IMR-90 (cell line): ENCODE results near the gene PCA3. TPM values are rescaled to one million over a fixed set of nuclear protein-coding genes. Genes with fewer than 3 reads are reported as not detected.

Experiments
- ATAC-seq: fragments of 200-7000 bp; cut with Tn5 transposase; 2 replicates; pipeline ENCODE4 v1.9.1; 2020; ENCODE audit warnings: low read depth, mild to moderate bottlenecking, moderate library complexity
- BruUV-seq: library from RNA; stranded (reverse); fragments of 400-500 nt; replicated peaks from 2 replicates; lab custom pipeline; 2021; lab: Mats Ljungman, UMichigan
- CTCF ChIA-PET: fragments of 300-600 bp; formaldehyde crosslinking; extraction: SDS; loops from one replicate; lab custom pipeline; 2021; ENCODE audit warnings: antibody characterized with exemption; lab: Yijun Ruan, JAX
- POLR2A ChIA-PET: fragments of 300-600 bp; sonication (Branson Sonifier 250); formaldehyde crosslinking; loops from one replicate; lab custom pipeline; 2022; ENCODE audit warnings: antibody characterized with exemption; ENCODE audit not compliant: unreplicated experiment; lab: Charles Lee
- DNase-seq: peaks from one replicate; pipeline ENCODE4 v3.0.0; 2013
- H2AFZ ChIP-seq: replicated peaks from 2 replicates; pipeline ENCODE3; 2013; ENCODE audit warnings: low read length, mild to moderate bottlenecking; ENCODE audit not compliant: poor library complexity
- H2AK5ac ChIP-seq: 2 replicates; pipeline ENCODE4 v1.6.1; 2013; ENCODE audit warnings: low read depth, low read length, inconsistent platforms
- H2AK9ac ChIP-seq: replicated peaks from 2 replicates; pipeline ENCODE3; 2013; ENCODE audit warnings: mild to moderate bottlenecking, low read depth, low read length, moderate library complexity; ENCODE audit not compliant: poor library complexity
- H2BK120ac ChIP-seq: 2 replicates; pipeline ENCODE4 v1.6.1; 2013; ENCODE audit warnings: low read depth, low read length, inconsistent platforms
- H2BK15ac ChIP-seq: 3 replicates; pipeline ENCODE4 v1.6.1; 2013; ENCODE audit warnings: low read depth, low read length, inconsistent platforms
- H2BK20ac ChIP-seq: 2 replicates; pipeline ENCODE4 v1.6.1; 2013; ENCODE audit warnings: low read depth, mild to moderate bottlenecking, inconsistent platforms, low read length, moderate library complexity
- H2BK5ac ChIP-seq: 2 replicates; pipeline ENCODE4 v1.6.1; 2013; ENCODE audit warnings: mild to moderate bottlenecking, low read depth, low read length, inconsistent platforms; ENCODE audit not compliant: poor library complexity, severe bottlenecking
- H3K14ac ChIP-seq: replicated peaks from 2 replicates; pipeline ENCODE4 v1.6.1; 2013; ENCODE audit warnings: low read depth, low read length, inconsistent platforms
- H3K18ac ChIP-seq: 2 replicates; pipeline ENCODE4 v1.6.1; 2013; ENCODE audit warnings: low read depth, low read length, control low read depth
- H3K23ac ChIP-seq: 2 replicates; pipeline ENCODE4 v1.6.1; 2013; ENCODE audit warnings: low read depth, low read length, inconsistent platforms
- H3K27ac ChIP-seq: 2 replicates; pipeline ENCODE4 v1.5.1; 2013; ENCODE audit warnings: mild to moderate bottlenecking, control low read depth, low read length; ENCODE audit not compliant: insufficient read depth
- H3K27me3 ChIP-seq: 2 replicates; pipeline ENCODE4 v1.6.1; 2013; ENCODE audit warnings: low read length; ENCODE audit not compliant: control insufficient read depth, insufficient read depth
- H3K36me3 ChIP-seq: 2 replicates; pipeline ENCODE4 v1.6.1; 2013; ENCODE audit warnings: low read length, mixed read lengths; ENCODE audit not compliant: control insufficient read depth, insufficient read depth
- H3K4ac ChIP-seq: 2 replicates; pipeline ENCODE4 v1.6.1; 2013; ENCODE audit warnings: low read depth, low read length, inconsistent platforms
- H3K4me1 ChIP-seq: 2 replicates; pipeline ENCODE4 v1.6.1; 2013; ENCODE audit warnings: low read length, mixed read lengths; ENCODE audit not compliant: control insufficient read depth, insufficient read depth
- H3K4me2 ChIP-seq: 2 replicates; pipeline ENCODE4 v1.6.1; 2013; ENCODE audit warnings: low read depth, mild to moderate bottlenecking, control low read depth, low read length, moderate library complexity
- H3K4me3 ChIP-seq: 2 replicates; pipeline ENCODE4 v1.5.1; 2013; ENCODE audit warnings: low read depth, mild to moderate bottlenecking, control low read depth, low read length, moderate library complexity; ENCODE audit not compliant: insufficient read depth
- H3K56ac ChIP-seq: 2 replicates; pipeline ENCODE4 v1.6.1; 2013; ENCODE audit warnings: low read length, inconsistent platforms; ENCODE audit not compliant: insufficient read depth; ENCODE audit errors: extremely low read depth
- H3K79me1 ChIP-seq, 2 experiments: 2 replicates each; pipeline ENCODE4 v1.6.1; 2013; ENCODE audit warnings: low read length in 2 of 2, inconsistent platforms in 1 of 2, low read depth in 1 of 2
- H3K9ac ChIP-seq: 2 replicates; pipeline ENCODE4 v1.6.1; 2013; ENCODE audit warnings: low read depth, low read length, control low read depth
- H3K9me1 ChIP-seq: 2 replicates; pipeline ENCODE4 v1.6.1; 2013; ENCODE audit warnings: low read length, inconsistent platforms; ENCODE audit not compliant: insufficient read depth
- H3K9me3 ChIP-seq: 2 replicates; pipeline ENCODE4 v1.6.1; 2013; ENCODE audit warnings: low read length; ENCODE audit not compliant: control insufficient read depth, insufficient read depth
- H4K20me1 ChIP-seq: 2 replicates; pipeline ENCODE4 v1.6.1; 2013; ENCODE audit warnings: low read length, inconsistent platforms; ENCODE audit not compliant: insufficient read depth
- H4K5ac ChIP-seq: 2 replicates; pipeline ENCODE4 v1.6.1; 2013; ENCODE audit warnings: mild to moderate bottlenecking, low read depth, low read length, control low read depth
- H4K8ac ChIP-seq, 2 experiments: 2 replicates each; pipeline ENCODE4 v1.6.1; 2013; ENCODE audit warnings: low read depth in 2 of 2, low read length in 2 of 2, control low read depth in 1 of 2, inconsistent platforms in 1 of 2
- H4K91ac ChIP-seq: 2 replicates; pipeline ENCODE4 v1.6.1; 2013; ENCODE audit warnings: low read depth, low read length, inconsistent platforms; ENCODE audit not compliant: insufficient read depth
- BHLHE40 ChIP-seq: fragments of 150-350 bp; IDR thresholded peaks from 2 replicates; pipeline ENCODE4 v1.6.1; 2016; ENCODE audit warnings: mild to moderate bottlenecking, low read depth, low read length
- CEBPB ChIP-seq: IDR thresholded peaks from 2 replicates; pipeline ENCODE4 v1.6.1; 2012; ENCODE audit warnings: low read depth, low read length, improper control_type of control experiment
- CHD1 ChIP-seq: IDR thresholded peaks from 2 replicates; pipeline ENCODE4 v1.6.1; 2012; ENCODE audit warnings: low read depth, low read length, improper control_type of control experiment
- CTCF ChIP-seq: conservative IDR thresholded peaks from 2 replicates; pipeline ENCODE4 v1.5.1; 2012; ENCODE audit warnings: mild to moderate bottlenecking, low read depth, low read length, improper control_type of control experiment
- FOS ChIP-seq: fragments of 150-350 bp; IDR thresholded peaks from 2 replicates; pipeline ENCODE4 v1.6.1; 2016; ENCODE audit warnings: low read depth, low read length
- MAFK ChIP-seq: IDR thresholded peaks from 2 replicates; pipeline ENCODE4 v1.6.1; 2012; ENCODE audit warnings: low read depth, low read length, improper control_type of control experiment
- MAZ ChIP-seq: IDR thresholded peaks from 2 replicates; pipeline ENCODE4 v1.6.1; 2012; ENCODE audit warnings: low read depth, mild to moderate bottlenecking, low read length, improper control_type of control experiment, moderate library complexity, borderline replicate concordance
- MXI1 ChIP-seq: IDR thresholded peaks from 2 replicates; pipeline ENCODE4 v1.6.1; 2012; ENCODE audit warnings: low read depth, mild to moderate bottlenecking, low read length, moderate library complexity, borderline replicate concordance
- NFE2L2 ChIP-seq: fragments of 150-350 bp; IDR thresholded peaks from 2 replicates; pipeline ENCODE4 v1.6.1; 2016; ENCODE audit warnings: low read depth, mild to moderate bottlenecking, low read length
- POLR2A ChIP-seq: IDR thresholded peaks from 2 replicates; pipeline ENCODE4 v1.6.1; 2012; ENCODE audit warnings: mild to moderate bottlenecking, low read depth, low read length
- RAD21 ChIP-seq: IDR thresholded peaks from 2 replicates; pipeline ENCODE4 v1.6.1; 2012; ENCODE audit warnings: low read length, improper control_type of control experiment
- RCOR1 ChIP-seq: IDR thresholded peaks from 2 replicates; pipeline ENCODE4 v1.6.1; 2012; ENCODE audit warnings: mild to moderate bottlenecking, low read length, improper control_type of control experiment; ENCODE audit not compliant: insufficient replicate concordance
- RFX5 ChIP-seq: IDR thresholded peaks from 2 replicates; pipeline ENCODE4 v1.8.0; 2012; ENCODE audit warnings: low read depth, mild to moderate bottlenecking, low read length, moderate library complexity
- SMC3 ChIP-seq: fragments of 150-350 bp; IDR thresholded peaks from 2 replicates; pipeline ENCODE4 v1.6.1; 2016; ENCODE audit warnings: low read depth, mild to moderate bottlenecking, antibody characterized with exemption, low read length, moderate library complexity
- USF2 ChIP-seq: fragments of 150-350 bp; IDR thresholded peaks from 2 replicates; pipeline ENCODE4 v1.6.1; 2017; ENCODE audit warnings: mild to moderate bottlenecking, antibody characterized with exemption, low read length, low read depth
- WGBS, 2 experiments: methylation state at CpG; one replicate each; pipeline versions ENCODE4 v1.1.5 to v1.1.7; 2013; ENCODE audit warnings: missing lambda C conversion rate in 2 of 2; ENCODE audit not compliant: insufficient read length in 1 of 2; ENCODE audit errors: extremely low coverage in 2 of 2; 5-methylcytosine and 5-hydroxymethylcytosine counted together
- dilution Hi-C: fragments of 300-500 bp; cut with HindIII; formaldehyde crosslinking; loops from one replicate; pipeline ENCODE4 v1.14.3; 2018; ENCODE audit warnings: low sequenced_read_pairs; ENCODE audit not compliant: unreplicated experiment
- in situ Hi-C: fragments of 300-500 bp; cut with MboI; formaldehyde crosslinking; loops from 3 replicates; pipeline ENCODE4 v1.14.3; 2019; ENCODE audit warnings: low sequenced_read_pairs, inconsistent platforms, mixed read lengths
- intact Hi-C: fragments of 100-400 bp; cut with micrococcal nuclease; formaldehyde crosslinking; loops from 2 replicates; pipeline ENCODE4 v1.10.0; 2022
- polyA plus RNA-seq, 3 experiments: library from polyadenylated mRNA; depleted of rRNA; stranded (reverse); fragments of >200 nt; gene quantifications; 2 replicates each; pipeline ENCODE4 v1.2.3, GENCODE V29; 2012; ENCODE audit warnings: low replicate concordance in 1 of 3
- total RNA-seq: library from RNA; depleted of rRNA; stranded (reverse); fragments of >200 nt; gene quantifications from 2 replicates; pipeline ENCODE4 v1.2.3, GENCODE V29; 2012
- TF ChIP-seq, protein P1 (sequence below): fragments of 150-350 bp; IDR thresholded peaks from 2 replicates; pipeline ENCODE4 v1.6.1; 2016; ENCODE audit warnings: low read depth, mild to moderate bottlenecking, low read length, moderate library complexity, borderline replicate concordance

The PCA3 gene
- total and polyA plus RNA-seq, 2 of the 4 experiments (the other 2 are of a cell fraction) = not detected

GRCh38 chr9:76716085-76716672 is 48.1 kb upstream of the PCA3 start:
- Histone ChIP-seq H3K9me3 (no peaks in the 10 kb centered on the region), H2AK9ac (no peak overlapping the region), H3K4me1 (no peaks in the 10 kb centered on the region), H2BK120ac (no peak overlapping the region), H4K20me1 (no peaks in the 10 kb centered on the region), H4K8ac (no peak overlapping the region), H2BK15ac (no peak overlapping the region), H3K18ac (no peak overlapping the region), H3K4ac (no peak overlapping the region), H3K23ac (no peak overlapping the region), H2BK20ac (no peak overlapping the region), H3K4me3 (no peak overlapping the region), H3K4me2 (no peak overlapping the region), H2BK5ac (no peak overlapping the region), H3K27me3 (no peaks in the 10 kb centered on the region; the same call in 1 of the 2 replicates), H2AFZ (no peak overlapping the region), H4K91ac (no peak overlapping the region), H4K5ac (no peak overlapping the region), H3K79me1 (no peaks in the 10 kb centered on the region), H3K9me1 (no peaks in the 10 kb centered on the region), H3K9ac (no peak overlapping the region), H2AK5ac (no peak overlapping the region), H3K36me3 (no peaks in the 10 kb centered on the region), H3K56ac (no peak overlapping the region), H3K27ac (no peak overlapping the region), H3K14ac (no peak overlapping the region)
- ATAC-seq (no peak), DNase-seq (no peak)
- TF ChIP-seq RCOR1 (no peak), CTCF (no peak), NFE2L2 (no peak), RFX5 (no peak), CEBPB (no peak), MAFK (no peak), POLR2A (no peak), FOS (no peak), USF2 (no peak), SMC3 (no peak), RAD21 (no peak), CHD1 (no peak), MAZ (no peak), MXI1 (no peak), BHLHE40 (no peak)
- TF ChIP-seq, protein P1, sequence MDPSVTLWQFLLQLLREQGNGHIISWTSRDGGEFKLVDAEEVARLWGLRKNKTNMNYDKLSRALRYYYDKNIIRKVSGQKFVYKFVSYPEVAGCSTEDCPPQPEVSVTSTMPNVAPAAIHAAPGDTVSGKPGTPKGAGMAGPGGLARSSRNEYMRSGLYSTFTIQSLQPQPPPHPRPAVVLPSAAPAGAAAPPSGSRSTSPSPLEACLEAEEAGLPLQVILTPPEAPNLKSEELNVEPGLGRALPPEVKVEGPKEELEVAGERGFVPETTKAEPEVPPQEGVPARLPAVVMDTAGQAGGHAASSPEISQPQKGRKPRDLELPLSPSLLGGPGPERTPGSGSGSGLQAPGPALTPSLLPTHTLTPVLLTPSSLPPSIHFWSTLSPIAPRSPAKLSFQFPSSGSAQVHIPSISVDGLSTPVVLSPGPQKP = no peak
- intact Hi-C loops (no loop called here), dilution Hi-C loops (no loop called here), in situ Hi-C loops (loop anchor here (25.0 kb wide), 1 partner anchor 829 kb away; the partner anchor contains the start of gene PCSK5)
- CTCF ChIA-PET = no interaction called here
- POLR2A ChIA-PET = no interaction called here
- WGBS, 2 experiments = 86% methylated on average over 2 of the region's 7 CpGs; no CpG with 5 or more reads in 1 of the 2 experiments
- BruUV-seq = no TSS peak
